Fibroblast of mammary gland (primary cell): Measurements from ENCODE around the gene NFATC2.

ENCODE experiments used
- DNase-seq: peaks from one replicate; pipeline ENCODE4 v3.0.0-alpha.2; 2010; ENCODE audit warnings: low read depth
- H3K4me3 ChIP-seq: 2 replicates; pipeline ENCODE4 v1.5.1; 2011; ENCODE audit warnings: low read depth, mild to moderate bottlenecking, low read length, moderate library complexity; ENCODE audit not compliant: control insufficient read depth
- TF ChIP-seq, protein P1 (sequence below): conservative IDR thresholded peaks from 2 replicates; pipeline ENCODE4 v1.5.1; 2011; ENCODE audit warnings: low read depth, low read length, inconsistent platforms; ENCODE audit not compliant: control insufficient read depth, insufficient read depth

NFATC2 gene

DNA sequence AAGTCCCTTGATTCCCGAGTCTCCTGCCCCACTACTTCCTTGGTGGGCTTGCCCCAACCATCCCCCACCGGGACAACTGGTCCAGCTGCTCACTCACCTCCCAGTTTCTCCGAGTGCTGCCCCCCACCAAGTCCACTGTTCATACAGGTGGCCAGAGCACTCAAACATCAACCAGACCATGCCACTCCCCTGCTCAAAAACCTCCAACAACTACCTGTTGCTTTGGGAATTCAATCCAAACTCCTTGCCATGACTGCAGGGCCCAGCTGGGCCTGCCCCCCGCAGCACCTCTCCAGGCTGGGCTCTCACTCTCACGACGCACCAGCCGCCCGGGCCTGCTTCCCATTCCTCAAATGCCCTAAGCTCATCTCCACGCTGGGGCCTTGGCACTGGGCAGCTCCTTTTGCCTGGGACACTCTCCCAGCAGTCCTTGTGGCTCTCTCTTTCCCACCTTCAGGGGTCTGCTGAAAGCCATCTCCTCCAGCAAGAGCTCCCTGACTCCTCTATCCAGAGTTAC is 97.5 kb downstream of the NFATC2 start:
- DNase-seq, result no peak
- H3K4me3 ChIP-seq, result no peak overlapping the region
- TF ChIP-seq, protein P1, sequence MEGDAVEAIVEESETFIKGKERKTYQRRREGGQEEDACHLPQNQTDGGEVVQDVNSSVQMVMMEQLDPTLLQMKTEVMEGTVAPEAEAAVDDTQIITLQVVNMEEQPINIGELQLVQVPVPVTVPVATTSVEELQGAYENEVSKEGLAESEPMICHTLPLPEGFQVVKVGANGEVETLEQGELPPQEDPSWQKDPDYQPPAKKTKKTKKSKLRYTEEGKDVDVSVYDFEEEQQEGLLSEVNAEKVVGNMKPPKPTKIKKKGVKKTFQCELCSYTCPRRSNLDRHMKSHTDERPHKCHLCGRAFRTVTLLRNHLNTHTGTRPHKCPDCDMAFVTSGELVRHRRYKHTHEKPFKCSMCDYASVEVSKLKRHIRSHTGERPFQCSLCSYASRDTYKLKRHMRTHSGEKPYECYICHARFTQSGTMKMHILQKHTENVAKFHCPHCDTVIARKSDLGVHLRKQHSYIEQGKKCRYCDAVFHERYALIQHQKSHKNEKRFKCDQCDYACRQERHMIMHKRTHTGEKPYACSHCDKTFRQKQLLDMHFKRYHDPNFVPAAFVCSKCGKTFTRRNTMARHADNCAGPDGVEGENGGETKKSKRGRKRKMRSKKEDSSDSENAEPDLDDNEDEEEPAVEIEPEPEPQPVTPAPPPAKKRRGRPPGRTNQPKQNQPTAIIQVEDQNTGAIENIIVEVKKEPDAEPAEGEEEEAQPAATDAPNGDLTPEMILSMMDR, result no peak

DNA sequence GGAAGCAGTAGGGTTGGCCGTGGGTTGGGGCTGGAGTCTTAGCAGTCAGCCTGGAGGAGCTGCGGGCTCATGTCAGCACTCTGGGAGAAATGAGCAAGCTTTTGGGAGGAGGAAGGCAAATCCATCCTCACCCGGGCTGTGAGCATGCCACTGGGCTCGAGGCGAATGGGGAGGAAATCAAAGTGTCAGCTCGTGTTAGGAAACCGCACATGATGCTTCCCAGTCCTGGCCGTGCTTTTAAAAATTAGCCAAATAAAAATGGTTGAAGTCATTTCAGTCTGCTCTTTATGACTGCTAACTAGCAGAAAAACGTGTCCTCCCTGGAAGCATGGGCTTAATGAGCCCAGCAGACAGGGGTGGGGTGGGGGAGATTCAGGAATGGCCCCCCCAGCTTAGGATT is 98.1 kb downstream of the NFATC2 start:
- peak; percentile 47 for DNase-seq
- TF ChIP-seq, protein P1, result no peak
- no peak overlapping the region for H3K4me3 ChIP-seq

DNA sequence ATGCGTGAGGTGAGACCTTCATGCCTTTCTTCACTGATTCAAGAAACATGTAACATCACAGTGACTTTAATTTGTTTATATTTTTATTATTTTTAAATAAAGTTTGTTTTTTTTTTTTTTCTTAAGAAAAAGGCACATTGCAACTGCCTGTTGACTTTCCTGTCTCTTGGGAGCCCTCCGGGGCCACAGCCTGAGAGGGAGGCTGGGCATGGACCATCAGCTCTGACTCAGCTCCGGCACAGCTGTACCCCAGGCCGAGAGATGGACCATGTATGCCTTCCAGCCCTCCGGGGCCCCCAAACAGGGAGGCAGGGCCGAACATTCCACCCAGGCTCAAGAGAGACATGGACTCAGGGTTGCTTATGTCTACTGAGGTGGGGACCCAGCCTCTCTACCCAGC is 99.9 kb downstream of the NFATC2 start:
- no peak overlapping the region for H3K4me3 ChIP-seq
- TF ChIP-seq, protein P1, result no peak
- peak; percentile 19 for DNase-seq

DNA sequence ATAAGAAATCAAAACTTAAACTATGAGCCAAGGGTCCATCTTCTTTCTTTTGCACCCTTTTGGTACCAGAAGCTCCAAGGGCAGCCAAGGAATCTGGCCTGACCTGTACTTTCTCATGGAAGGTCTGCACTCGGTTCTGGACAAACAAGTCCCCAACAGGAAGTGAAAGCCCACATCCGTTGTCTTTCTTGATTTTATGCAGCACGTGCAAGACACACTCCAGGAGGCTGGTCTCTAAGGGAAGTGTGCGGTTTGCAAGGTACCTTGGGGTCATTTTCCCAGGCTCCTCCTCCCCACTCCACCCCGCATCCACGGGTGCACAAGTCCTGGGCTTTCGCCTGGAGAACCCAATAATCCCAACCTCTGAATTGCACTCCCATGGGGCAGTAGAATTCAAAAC is 101.9 kb downstream of the NFATC2 start:
- no peak for DNase-seq
- TF ChIP-seq, protein P1, result no peak
- H3K4me3 ChIP-seq, result no peak overlapping the region

DNA sequence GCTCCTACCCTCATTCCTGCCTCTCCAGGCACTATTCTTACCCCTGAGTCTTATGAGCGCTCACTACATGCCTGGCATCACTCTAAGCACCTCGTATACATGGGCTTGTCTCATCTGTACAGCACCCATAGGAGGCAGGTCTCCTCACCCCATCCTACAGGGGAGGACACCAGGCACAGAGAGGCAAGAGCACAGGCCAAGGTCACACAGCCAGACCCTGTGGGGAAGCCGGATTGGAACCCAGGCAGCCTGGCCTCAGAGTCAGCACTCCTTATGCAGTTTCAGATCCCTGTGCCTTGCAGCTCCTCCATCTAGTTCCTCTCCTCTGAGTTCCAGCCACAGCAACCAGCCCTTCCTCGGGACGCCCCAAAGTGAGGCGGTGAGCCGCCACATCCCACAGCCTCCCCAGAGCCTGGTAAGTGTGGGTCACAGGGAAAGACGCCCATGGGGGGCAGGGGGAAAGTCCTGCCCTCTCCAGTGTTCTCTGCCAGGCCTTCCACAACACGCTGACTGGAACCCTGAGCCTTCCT is 103.3 kb downstream of the NFATC2 start:
- no peak for DNase-seq
- TF ChIP-seq, protein P1, result no peak
- H3K4me3 ChIP-seq, result no peak overlapping the region

DNA sequence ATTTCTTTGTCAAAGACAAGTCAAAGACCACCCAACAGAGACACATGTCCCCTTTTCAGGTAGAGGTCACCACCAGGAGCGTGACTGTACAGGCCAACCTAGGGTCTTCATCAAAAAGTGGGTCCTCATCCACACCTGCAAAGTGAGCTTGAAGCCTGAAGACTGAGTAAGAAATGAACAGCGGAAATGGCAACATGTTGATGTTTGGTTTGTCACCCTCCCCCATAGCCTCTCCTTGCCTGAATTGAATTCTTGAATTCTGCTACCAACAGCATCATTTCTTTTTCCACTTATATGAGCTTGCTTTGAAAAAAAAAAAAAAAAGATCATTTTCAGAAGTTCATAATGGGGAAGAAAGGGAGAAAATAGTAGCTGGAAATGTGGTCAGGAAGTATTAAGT is 104.4 kb downstream of the NFATC2 start:
- no peak for DNase-seq
- H3K4me3 ChIP-seq, result no peak overlapping the region
- TF ChIP-seq, protein P1, result no peak
